Parathyroid adenoma (tissue), 2 donors: ENCODE data around the gene MAP1LC3B2.

Experiments used
- H2AFZ ChIP-seq: fragments of 300-600 bp; sonication (generic); one replicate; pipeline ENCODE4 v1.7.0; 2017; ENCODE audit warnings: antibody characterized with exemption, mild to moderate bottlenecking
- H3K27ac ChIP-seq: fragments of 300-600 bp; sonication (generic); one replicate; pipeline ENCODE4 v1.7.0; 2017
- H3K27me3 ChIP-seq: fragments of 300-600 bp; sonication (generic); one replicate; pipeline ENCODE4 v1.7.0; 2017; ENCODE audit warnings: low read length; ENCODE audit not compliant: control insufficient read depth, insufficient read depth
- H3K36me3 ChIP-seq: fragments of 300-600 bp; sonication (generic); one replicate; pipeline ENCODE4 v1.7.0; 2017; ENCODE audit warnings: low read length; ENCODE audit not compliant: control insufficient read depth, insufficient read depth
- H3K4me1 ChIP-seq: fragments of 300-600 bp; sonication (generic); one replicate; pipeline ENCODE4 v1.7.0; 2017; ENCODE audit warnings: control low read depth
- H3K4me2 ChIP-seq: fragments of 300-600 bp; sonication (generic); one replicate; pipeline ENCODE4 v1.7.0; 2017; ENCODE audit warnings: low read length
- H3K4me3 ChIP-seq: fragments of 300-600 bp; sonication (generic); one replicate; pipeline ENCODE4 v1.7.0; 2017; ENCODE audit warnings: low read depth, low read length
- H3K79me2 ChIP-seq: fragments of 300-600 bp; sonication (generic); one replicate; pipeline ENCODE4 v1.7.0; 2017; ENCODE audit warnings: control low read depth
- H3K9ac ChIP-seq: fragments of 300-600 bp; sonication (generic); one replicate; pipeline ENCODE4 v1.7.0; 2017; ENCODE audit warnings: mild to moderate bottlenecking
- H3K9me3 ChIP-seq: fragments of 300-600 bp; sonication (generic); one replicate; pipeline ENCODE4 v1.7.0; 2017; ENCODE audit warnings: low read length; ENCODE audit not compliant: control insufficient read depth
- CTCF ChIP-seq: fragments of 300-600 bp; sonication (generic); IDR thresholded peaks from one replicate; pipeline ENCODE4 v1.7.0; 2017; ENCODE audit warnings: antibody characterized with exemption, mild to moderate bottlenecking
- donor health status: primary hyperparathyroidism.

The MAP1LC3B2 gene

DNA sequence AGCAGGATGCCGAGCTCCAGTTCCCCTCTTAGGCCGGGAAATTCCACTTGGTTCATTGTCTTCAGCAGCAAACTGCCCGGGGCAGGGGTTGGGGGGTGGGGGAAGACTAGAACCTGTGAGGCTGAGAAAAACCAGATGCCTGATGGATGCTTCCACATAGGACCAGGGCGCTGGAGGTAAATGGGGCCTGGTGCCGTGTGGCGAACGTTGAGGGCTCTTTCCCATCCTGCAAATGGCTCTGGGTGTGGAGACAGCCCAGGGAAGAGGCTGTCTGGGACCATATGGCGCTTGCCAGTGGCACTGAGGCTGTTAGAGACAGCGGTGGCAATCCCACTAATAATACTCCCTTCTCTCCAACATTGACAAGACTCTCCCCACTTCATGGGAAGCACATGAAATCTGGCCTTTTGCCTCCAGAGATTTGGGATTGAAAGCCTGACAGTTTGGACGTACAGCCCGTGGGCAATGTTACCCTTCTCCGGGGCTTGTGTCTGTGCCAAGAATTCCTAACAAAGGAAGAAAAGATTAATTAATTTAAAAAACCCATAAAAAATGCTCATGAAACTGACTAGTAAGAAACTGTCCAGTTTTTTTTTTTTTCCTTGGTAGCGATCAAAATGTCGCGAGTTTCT lies 44.5 kb downstream of the MAP1LC3B2 start:
- no peak for TF ChIP-seq CTCF
- Histone ChIP-seq H2AFZ (no peak overlapping the region), H3K9me3 (no peaks in the 10 kb centered on the region), H3K36me3 (no peaks in the 10 kb centered on the region), H3K27ac (no peak overlapping the region), H3K4me1 (peaks cover 4% of the 10 kb centered on the region), H3K4me2 (no peak overlapping the region), H3K79me2 (no peaks in the 10 kb centered on the region), H3K9ac (no peak overlapping the region), H3K4me3 (no peak overlapping the region), H3K27me3 (no peaks in the 10 kb centered on the region)

DNA sequence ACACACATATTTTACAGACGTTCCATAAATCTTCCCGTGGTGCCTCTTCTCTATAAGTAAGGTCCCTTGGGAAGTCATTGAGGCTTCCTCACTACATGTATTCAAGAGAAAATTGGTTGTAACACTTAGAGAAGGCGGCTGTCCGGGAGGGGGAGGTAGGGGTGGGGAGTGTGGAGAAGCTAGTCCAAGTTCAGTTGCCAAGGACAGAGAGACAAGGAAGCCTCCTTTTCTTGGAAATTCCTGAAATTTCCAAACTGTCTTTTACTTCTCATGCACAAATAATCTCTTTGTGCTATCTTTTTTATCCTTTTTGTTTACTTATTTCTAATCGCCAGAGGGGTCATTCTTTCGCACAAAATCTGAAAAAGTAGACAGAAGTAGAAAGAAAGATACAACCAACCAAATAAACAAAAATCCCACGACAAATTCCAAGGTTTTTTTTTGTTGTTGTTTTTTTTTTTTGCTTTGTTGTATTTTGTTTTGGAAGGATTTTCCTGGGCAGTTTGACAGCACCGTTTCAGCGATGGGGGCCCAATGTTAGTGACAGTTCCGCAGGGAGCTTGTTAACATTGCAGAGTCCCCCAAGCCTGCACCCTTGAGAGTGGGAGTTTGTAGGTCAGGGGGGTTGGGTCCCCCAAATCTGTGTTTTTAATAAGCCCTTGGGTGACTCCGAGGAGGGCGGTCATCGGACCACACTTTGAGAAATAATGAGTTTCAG lies 45.2 kb downstream of the MAP1LC3B2 start:
- Histone ChIP-seq H3K27ac (no peak overlapping the region), H3K4me1 (no peaks in the 10 kb centered on the region), H3K27me3 (no peaks in the 10 kb centered on the region), H2AFZ (no peak overlapping the region), H3K4me3 (no peak overlapping the region), H3K9ac (no peak overlapping the region), H3K79me2 (no peaks in the 10 kb centered on the region), H3K4me2 (no peak overlapping the region), H3K9me3 (no peaks in the 10 kb centered on the region), H3K36me3 (no peaks in the 10 kb centered on the region)
- TF ChIP-seq CTCF = no peak

GRCh38 chr12:116604951-116605641 lies 45.9 kb downstream of the MAP1LC3B2 start:
- no peak overlapping the region for H3K4me2 ChIP-seq
- H3K9ac ChIP-seq = no peak overlapping the region
- no peak overlapping the region for H3K27ac ChIP-seq
- H3K79me2 ChIP-seq = no peaks in the 10 kb centered on the region
- H3K4me3 ChIP-seq = no peak overlapping the region
- no peaks in the 10 kb centered on the region for H3K4me1 ChIP-seq
- TF ChIP-seq CTCF = no peak
- H3K27me3 ChIP-seq = no peaks in the 10 kb centered on the region
- H3K9me3 ChIP-seq = no peaks in the 10 kb centered on the region
- no peaks in the 10 kb centered on the region for H3K36me3 ChIP-seq
- H2AFZ ChIP-seq = no peak overlapping the region

DNA sequence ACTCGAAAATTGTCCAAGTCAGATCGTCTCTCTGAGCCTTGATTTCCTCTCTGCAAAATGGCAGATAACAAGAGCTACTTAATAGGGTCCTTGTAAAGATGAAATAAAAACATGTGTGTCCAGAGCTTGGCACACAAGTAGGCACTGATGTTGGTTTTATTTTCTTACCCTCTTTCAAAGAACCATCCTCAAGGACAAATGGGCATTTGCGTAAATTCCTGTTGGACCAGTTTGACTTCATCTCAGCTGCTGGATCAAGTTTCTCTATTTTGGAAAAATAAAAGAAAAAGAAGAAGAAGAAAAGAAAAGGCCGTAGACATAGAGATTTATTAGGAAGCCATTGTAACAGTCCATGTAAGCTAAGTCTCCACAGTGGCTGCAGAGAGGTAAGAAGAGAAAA lies 47.2 kb downstream of the MAP1LC3B2 start:
- no peak overlapping the region for H3K27ac ChIP-seq
- H2AFZ ChIP-seq = no peak overlapping the region
- H3K9me3 ChIP-seq = no peaks in the 10 kb centered on the region
- no peak overlapping the region for H3K9ac ChIP-seq
- H3K36me3 ChIP-seq = no peaks in the 10 kb centered on the region
- TF ChIP-seq CTCF = no peak
- no peak overlapping the region for H3K4me3 ChIP-seq
- no peaks in the 10 kb centered on the region for H3K4me1 ChIP-seq
- peak overlapping the region; percentile 22 for H3K4me2 ChIP-seq
- no peaks in the 10 kb centered on the region for H3K27me3 ChIP-seq
- H3K79me2 ChIP-seq = no peaks in the 10 kb centered on the region
